ENCODE data around the gene SERPINH1.
"Not testable (repeated sequence)": the region's sequence is repeated elsewhere in the genome, so short reads cannot be mapped to it uniquely, and the experiment has no call there.

The SERPINH1 gene

DNA sequence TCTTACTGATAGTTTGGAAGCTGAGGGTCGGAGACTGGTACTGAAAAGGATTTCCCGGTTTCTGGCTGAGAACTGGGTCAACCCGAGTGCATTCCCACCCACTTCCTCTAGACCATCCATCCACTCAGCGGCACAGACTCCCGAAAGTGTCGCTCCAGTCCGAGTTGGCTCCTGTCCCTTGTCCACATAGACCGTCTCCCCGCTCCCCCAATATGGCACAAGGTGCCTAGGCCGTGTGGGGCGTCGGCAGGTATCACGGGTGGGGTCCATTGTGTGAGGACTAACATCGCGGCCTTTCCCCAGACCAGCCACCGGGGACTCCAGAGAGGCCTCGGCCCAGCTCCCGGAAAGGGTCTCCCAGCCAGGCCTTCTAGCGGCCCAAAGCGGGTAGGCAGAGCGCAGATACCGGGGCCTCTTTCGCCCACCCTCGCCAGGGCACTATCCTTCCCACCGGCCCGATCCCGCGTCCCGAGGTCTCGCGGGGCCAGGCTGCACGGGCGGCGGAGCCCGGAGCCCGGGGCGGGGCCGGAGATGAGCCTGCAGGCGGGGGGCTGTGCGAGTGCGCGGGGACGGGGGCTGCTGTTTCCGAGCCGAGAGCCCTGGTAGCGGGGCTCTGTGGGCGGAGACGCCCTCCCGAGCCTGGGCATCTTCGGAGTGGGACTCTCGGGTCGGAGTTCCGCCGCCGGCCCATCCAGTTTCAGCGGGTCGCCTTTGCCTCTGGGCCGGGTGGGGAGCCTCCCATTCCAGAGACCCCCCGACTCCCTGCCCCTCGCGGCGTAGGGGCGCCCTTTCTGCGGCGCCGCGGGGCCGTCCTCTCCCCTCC is 21.1 kb downstream of the SERPINH1 start:
- H3K4me3 ChIP-seq (replicated peaks in 1 of 2; ENCODE audit: low read depth in 2 of 2, low read length in 2 of 2), result peak overlapping the region; percentile 45 to 61
- TF ChIP-seq, protein P1, sequence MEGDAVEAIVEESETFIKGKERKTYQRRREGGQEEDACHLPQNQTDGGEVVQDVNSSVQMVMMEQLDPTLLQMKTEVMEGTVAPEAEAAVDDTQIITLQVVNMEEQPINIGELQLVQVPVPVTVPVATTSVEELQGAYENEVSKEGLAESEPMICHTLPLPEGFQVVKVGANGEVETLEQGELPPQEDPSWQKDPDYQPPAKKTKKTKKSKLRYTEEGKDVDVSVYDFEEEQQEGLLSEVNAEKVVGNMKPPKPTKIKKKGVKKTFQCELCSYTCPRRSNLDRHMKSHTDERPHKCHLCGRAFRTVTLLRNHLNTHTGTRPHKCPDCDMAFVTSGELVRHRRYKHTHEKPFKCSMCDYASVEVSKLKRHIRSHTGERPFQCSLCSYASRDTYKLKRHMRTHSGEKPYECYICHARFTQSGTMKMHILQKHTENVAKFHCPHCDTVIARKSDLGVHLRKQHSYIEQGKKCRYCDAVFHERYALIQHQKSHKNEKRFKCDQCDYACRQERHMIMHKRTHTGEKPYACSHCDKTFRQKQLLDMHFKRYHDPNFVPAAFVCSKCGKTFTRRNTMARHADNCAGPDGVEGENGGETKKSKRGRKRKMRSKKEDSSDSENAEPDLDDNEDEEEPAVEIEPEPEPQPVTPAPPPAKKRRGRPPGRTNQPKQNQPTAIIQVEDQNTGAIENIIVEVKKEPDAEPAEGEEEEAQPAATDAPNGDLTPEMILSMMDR (IDR thresholded peaks at IDR 0.05; ENCODE audit: low read depth, low read length), result peak; percentile 50
- DNase-seq (ENCODE audit: low read depth in 2 of 2), result peak; percentile 62 to 73

DNA sequence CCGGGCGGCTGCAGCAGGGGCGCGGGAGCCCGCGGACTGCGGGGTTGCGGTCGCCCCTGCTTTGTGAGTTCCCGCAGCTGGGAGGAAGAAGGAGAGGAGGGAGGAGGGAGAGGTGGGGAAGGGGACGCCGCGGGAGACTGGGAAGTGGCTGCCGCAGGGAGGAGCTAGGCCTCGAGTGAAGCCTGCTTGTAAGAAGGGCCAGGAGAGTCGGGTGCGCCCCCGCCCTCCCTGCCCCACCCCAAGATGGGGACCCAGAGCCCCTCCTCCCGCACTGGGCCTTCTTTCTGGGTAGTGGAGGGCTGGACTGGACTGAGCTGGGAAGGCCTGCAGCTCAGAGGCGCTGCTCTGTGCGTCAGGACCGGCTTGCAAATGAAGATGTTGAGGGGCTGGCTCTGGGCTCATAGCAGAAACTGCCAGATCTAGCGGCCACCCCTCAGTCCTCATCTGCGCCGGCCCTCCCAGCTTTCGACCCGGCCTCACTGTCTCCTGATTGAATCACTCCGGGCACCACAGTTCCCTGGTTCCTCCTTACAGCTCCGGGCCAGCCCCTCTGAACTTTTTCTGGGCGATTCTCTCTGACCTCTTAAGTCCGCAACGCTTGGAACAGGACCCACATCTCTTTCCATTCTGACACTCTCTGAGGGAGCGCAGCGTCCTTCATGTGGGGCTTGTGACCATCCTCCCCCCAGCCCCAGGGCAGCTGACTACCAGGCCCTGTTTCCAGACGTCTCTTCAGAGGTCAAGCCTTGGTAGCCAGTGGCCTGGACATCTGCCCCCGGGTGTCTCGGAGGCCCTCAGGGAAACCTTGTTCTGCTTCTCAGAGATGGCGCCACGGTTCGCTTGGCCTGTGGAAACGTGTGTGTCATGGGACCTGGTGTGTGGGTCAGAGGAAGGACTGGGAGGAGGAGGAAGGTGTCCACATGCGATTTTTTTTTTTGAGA is 21.9 kb downstream of the SERPINH1 start:
- DNase-seq (ENCODE audit: low read depth in 2 of 2), result peak; percentile 47 to 79
- peak overlapping the region; percentile 45 to 61 for H3K4me3 ChIP-seq (replicated peaks in 1 of 2; ENCODE audit: low read depth in 2 of 2, low read length in 2 of 2)
- TF ChIP-seq, protein P1 (IDR thresholded peaks at IDR 0.05; ENCODE audit: low read depth, low read length), result no peak

DNA sequence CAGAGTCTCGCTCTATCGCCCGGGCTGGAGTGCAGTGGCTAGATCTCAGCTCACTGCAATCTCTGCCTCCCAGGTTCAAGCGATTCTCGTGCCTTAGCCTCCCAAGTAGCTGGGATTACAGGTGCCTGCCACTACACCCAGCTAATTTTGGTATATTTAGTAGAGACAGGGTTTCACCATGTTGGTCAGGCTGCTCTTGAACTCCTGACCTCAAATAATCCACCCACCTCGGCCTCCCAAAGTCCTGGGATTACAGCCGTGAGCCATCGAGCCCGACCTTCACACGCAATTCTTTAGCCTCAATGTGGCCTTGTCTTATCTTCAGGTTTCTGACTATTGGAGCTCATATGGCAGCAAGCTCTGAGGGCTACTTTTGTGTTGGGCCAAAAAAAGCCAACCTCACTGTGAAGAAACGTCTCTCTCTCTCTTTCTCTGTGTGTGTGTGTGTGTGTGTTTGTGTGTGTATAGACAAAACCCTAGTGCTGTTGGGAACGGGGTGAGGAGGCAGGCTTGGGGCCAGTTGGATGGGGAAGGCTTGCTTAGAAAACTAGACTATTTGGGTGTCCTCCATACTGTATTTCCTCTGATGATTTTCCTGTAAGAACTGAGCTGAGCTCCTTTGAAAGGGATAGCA is 22.7 kb downstream of the SERPINH1 start:
- DNase-seq (ENCODE audit: low read depth in 2 of 2); H3K4me3 ChIP-seq (replicated peaks in 1 of 2; ENCODE audit: low read depth in 2 of 2, low read length in 2 of 2): not testable (repeated sequence)

DNA sequence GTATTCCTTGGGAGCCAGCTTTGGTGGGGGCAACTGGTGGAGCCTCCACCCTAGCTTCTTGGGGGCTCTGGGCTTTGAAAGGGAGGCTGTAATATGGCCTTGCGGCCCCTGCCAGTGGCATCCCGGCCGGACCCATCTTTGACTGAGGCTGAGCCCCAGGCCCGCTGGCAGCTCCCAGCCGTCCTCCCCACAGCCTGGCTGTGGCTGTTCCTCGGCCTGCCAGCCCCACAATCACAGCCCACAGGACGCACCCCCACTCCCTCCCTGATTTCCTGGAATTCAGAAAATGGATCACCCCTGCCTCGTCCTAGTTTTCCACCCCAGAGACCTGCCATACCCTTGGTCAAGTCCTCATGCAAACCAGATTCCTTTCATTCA is 23.2 kb downstream of the SERPINH1 start:
- no peak for DNase-seq (ENCODE audit: low read depth in 2 of 2)
- H3K4me3 ChIP-seq (replicated peaks in 1 of 2; ENCODE audit: low read depth in 2 of 2, low read length in 2 of 2), result no peak overlapping the region
- TF ChIP-seq, protein P1 (IDR thresholded peaks at IDR 0.05; ENCODE audit: low read depth, low read length), result no peak

DNA sequence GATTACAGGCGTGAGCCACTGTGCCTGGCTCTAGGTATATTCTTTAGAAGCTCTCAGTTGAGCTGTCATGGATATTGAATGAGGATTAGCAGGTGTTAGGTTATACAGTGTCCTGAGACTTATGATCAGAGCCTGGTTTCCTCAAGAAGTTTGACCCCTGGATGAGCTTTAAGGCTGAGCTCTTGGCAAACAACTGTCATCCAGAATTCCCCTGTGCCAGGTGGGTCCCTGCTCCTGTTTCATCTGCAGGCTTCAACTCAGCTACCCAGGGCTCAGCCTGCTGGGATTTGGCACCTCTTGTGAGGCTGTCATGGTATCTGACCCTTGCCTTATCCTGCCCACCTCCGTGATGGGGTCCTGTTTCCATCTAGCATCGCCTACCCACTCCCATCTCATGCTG is 24.3 kb downstream of the SERPINH1 start:
- no peak for DNase-seq (ENCODE audit: low read depth in 2 of 2)
- H3K4me3 ChIP-seq (replicated peaks in 1 of 2; ENCODE audit: low read depth in 2 of 2, low read length in 2 of 2), result no peak overlapping the region
- TF ChIP-seq, protein P1 (IDR thresholded peaks at IDR 0.05; ENCODE audit: low read depth, low read length), result no peak

DNA sequence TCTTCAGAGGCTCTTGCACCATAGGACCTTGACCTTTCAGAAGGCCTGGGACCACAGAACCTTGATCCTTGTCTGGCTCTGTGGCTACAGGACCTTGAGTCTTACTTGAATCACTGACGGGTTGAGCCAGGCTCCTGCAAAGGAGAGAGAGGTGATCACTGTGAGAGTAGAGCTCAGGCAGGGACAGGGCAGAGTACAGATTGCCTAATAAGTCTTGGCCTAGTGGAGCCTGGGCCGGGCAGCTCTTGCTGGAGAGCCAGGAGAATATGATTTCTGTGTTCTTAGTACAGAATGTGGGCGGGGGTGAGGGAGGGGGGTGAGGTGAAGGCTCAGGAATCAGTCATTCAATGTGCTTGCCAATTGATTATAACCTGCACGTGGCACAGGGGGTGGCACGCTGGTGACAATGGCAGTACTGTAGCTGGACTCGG is 26.0 kb downstream of the SERPINH1 start:
- TF ChIP-seq, protein P1 (IDR thresholded peaks at IDR 0.05; ENCODE audit: low read depth, low read length), result no peak
- DNase-seq (ENCODE audit: low read depth in 2 of 2), result no peak
- H3K4me3 ChIP-seq (replicated peaks in 1 of 2; ENCODE audit: low read depth in 2 of 2, low read length in 2 of 2), result no peak overlapping the region
